Measurements from ENCODE around the gene PRKG2.
"Not testable (repeated sequence)": the region's sequence is repeated elsewhere in the genome, so short reads cannot be mapped to it uniquely, and the experiment has no call there.

PRKG2 gene

DNA sequence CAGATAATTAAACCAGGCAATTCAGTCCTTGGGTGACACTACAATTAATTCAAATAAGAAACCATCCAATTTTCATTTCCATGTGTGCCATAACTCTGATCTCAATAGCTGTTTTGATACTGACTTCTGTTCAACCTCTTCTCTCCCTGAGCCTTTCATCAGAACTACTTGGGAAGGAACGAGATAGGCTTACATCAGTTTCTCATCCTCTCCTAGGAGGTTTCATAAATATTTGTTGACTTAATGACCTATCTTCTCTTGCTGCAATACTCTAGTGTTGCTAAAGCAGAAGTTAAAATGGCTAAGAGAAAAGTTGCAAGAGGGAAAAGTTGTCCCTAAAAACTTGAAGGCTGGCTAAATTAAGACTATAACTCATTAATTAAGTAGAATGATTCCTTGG lies 41.8 kb downstream of the PRKG2 start:
- no peak overlapping the region for H3K4me3 ChIP-seq (ENCODE audit: low read depth, low read length)
- ChIA-PET CTCF (no interaction called here), POLR2A (no interaction called here)
- no peak for DNase-seq (ENCODE audit: low read depth, low spot score)
- TF ChIP-seq, protein P1, sequence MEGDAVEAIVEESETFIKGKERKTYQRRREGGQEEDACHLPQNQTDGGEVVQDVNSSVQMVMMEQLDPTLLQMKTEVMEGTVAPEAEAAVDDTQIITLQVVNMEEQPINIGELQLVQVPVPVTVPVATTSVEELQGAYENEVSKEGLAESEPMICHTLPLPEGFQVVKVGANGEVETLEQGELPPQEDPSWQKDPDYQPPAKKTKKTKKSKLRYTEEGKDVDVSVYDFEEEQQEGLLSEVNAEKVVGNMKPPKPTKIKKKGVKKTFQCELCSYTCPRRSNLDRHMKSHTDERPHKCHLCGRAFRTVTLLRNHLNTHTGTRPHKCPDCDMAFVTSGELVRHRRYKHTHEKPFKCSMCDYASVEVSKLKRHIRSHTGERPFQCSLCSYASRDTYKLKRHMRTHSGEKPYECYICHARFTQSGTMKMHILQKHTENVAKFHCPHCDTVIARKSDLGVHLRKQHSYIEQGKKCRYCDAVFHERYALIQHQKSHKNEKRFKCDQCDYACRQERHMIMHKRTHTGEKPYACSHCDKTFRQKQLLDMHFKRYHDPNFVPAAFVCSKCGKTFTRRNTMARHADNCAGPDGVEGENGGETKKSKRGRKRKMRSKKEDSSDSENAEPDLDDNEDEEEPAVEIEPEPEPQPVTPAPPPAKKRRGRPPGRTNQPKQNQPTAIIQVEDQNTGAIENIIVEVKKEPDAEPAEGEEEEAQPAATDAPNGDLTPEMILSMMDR (IDR thresholded peaks at IDR 0.05; ENCODE audit: insufficient read depth, low read length, missing control alignments), result no peak

DNA sequence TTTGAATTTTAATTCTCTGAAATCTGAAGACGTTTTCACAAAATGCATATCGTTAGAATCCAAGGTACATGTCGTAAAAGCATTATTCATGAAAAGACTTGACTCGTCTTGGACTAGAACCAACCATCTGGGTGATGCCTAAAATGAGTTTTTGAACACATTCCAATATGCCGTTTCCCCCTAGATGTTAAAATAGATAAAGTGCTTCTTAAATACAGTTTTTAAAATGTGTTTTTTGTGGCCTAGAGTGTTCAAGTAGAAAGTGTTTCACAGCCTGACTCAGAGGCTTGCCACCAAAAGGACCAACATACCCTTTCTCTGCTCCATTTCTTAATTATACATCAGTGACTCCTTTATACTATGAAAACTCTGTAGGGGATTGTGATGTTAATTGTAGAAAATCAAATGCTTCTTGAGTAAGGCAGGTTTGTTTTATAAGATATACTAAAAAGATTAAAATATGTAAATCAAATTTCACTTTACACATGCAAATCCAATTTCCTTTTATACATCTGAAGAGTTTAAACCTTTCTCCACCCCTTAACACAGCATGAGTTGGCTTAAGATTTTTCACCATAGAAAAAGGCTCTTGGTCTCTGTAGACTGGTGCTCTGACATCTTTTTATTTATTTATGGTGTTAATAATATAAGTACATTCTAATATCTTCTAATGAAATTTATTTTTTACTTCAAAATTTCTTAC lies 48.4 kb downstream of the PRKG2 start:
- DNase-seq (ENCODE audit: low read depth, low spot score), result no peak
- H3K4me3 ChIP-seq (ENCODE audit: low read depth, low read length), result no peak overlapping the region
- ChIA-PET POLR2A (no interaction called here), CTCF (no interaction called here)
- TF ChIP-seq, protein P1 (IDR thresholded peaks at IDR 0.05; ENCODE audit: insufficient read depth, low read length, missing control alignments), result no peak

DNA sequence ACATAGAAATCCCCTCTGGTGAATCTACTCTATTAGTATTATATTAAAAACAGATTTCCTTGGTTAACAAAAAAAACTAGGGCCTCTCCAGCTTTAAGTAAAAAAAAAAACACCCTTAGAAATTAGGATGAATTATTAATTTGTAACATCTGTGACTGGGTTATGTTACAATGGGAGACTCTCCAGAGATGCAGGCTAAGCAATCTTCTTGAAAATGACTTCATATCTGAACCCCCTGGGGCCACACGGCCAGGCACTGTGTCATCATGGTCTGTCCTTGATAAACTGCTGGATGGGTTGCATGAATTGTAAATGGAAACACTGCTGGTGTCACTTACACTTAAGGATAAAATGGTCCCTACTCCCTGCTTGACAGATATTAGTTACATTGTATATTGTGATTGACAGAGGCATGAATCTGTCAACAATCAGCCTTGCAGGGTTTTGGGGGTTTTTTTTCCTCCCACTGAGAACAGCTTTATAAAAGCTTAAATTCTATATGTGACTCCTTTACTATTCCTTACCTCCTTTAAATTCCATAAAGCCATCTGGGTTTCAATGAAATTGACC lies 49.1 kb downstream of the PRKG2 start:
- ChIA-PET POLR2A (no interaction called here), CTCF (no interaction called here)
- no peak for DNase-seq (ENCODE audit: low read depth, low spot score)
- no peak overlapping the region for H3K4me3 ChIP-seq (ENCODE audit: low read depth, low read length)
- TF ChIP-seq, protein P1 (IDR thresholded peaks at IDR 0.05; ENCODE audit: insufficient read depth, low read length, missing control alignments), result no peak

DNA sequence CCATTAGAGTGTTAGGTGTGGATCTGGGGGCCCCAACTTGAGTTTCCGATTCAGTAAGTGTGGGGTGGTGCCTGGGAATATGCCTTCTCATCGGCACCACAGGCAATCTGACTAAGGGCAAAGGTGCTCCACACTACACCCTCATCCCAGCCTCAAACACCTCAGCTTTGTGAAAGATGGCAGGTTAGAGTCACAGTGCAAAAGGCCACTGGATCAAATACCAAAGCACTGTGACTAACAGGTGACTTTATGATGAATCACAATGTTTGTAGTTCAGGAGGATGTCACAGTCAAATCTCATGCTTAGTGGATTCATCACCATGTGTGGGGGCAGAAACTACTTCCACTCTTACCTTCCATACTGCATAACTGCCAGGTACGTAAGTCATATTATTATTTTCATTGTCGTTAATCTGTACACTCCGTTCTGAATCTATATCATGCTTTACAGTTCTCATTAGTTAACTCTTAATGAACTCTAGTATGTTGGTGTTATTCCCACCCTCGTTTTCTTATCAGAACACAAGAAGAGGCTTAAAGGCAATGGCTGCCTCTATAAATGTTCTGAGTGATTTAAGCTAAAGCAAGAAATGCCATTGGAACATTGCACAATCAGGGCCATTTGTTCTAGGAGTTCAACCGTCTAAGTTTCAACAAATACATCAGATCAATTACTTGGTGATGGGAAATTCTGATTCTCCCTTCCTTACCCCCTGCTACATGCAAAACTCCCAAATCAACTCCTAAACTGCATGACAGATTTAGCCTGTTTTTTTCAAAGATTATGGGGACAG lies 50.2 kb downstream of the PRKG2 start:
- TF ChIP-seq, protein P1 (IDR thresholded peaks at IDR 0.05; ENCODE audit: insufficient read depth, low read length, missing control alignments), result no peak
- ChIA-PET CTCF (no interaction called here), POLR2A (no interaction called here)
- H3K4me3 ChIP-seq (ENCODE audit: low read depth, low read length), result no peak overlapping the region
- no peak for DNase-seq (ENCODE audit: low read depth, low spot score)

DNA sequence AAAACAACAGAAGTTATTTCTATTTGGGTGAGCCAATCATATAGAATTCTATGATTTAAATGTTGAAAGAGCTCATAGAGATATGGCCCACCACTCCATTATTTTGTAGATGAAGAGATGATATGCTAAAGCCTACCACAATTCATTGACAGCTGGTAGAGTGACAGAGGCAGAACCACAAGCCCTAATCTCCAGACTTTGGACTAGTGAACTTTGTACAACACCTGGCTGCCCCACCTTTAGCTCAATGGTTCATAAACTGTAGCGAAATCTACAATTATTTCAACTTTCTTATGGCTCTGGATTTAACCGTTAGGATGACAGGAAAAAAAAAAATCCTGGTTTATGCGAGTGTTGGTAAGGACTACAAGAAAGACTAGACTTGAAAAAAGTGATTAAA lies 50.9 kb downstream of the PRKG2 start:
- H3K4me3 ChIP-seq (ENCODE audit: low read depth, low read length), result no peak overlapping the region
- ChIA-PET POLR2A (no interaction called here), CTCF (no interaction called here)
- no peak for DNase-seq (ENCODE audit: low read depth, low spot score)
- TF ChIP-seq, protein P1 (IDR thresholded peaks at IDR 0.05; ENCODE audit: insufficient read depth, low read length, missing control alignments), result no peak

DNA sequence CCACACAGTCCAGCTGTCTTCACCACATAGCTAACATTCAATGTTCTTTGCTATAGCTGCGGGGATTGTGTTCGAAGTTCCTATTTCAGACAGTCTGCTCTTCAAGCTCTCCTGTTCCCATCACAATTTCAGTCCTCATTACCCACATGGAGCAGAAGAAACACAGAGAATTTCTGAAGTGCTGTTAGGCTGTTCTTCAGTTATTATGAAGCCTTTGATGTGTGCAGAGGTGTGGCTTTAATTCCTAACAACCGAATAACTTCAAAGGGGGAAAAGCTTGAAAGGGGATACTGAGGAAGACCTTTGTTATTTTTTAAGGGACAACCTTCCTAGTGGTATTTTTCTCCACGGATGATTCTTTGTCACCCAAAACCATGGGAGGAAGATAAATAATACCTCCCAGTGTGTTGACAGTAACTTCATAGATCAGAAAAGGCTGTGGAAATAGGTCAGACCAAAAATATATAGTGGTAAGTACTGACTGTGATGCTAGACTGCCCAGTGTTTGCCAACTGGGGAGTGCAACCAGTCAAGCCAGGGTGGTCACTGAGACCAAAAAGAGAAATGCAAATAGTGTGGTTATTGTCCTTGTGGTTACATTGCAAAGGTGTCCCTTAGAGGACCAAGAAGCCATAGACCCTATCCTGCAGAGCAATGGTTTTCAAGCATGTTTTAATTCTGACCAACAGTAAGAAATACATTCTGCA lies 52.1 kb downstream of the PRKG2 start:
- no peak for DNase-seq (ENCODE audit: low read depth, low spot score)
- POLR2A ChIA-PET, result no interaction called here
- CTCF ChIA-PET, result no interaction called here
- H3K4me3 ChIP-seq (ENCODE audit: low read depth, low read length), result no peak overlapping the region
- TF ChIP-seq, protein P1 (IDR thresholded peaks at IDR 0.05; ENCODE audit: insufficient read depth, low read length, missing control alignments), result no peak

DNA sequence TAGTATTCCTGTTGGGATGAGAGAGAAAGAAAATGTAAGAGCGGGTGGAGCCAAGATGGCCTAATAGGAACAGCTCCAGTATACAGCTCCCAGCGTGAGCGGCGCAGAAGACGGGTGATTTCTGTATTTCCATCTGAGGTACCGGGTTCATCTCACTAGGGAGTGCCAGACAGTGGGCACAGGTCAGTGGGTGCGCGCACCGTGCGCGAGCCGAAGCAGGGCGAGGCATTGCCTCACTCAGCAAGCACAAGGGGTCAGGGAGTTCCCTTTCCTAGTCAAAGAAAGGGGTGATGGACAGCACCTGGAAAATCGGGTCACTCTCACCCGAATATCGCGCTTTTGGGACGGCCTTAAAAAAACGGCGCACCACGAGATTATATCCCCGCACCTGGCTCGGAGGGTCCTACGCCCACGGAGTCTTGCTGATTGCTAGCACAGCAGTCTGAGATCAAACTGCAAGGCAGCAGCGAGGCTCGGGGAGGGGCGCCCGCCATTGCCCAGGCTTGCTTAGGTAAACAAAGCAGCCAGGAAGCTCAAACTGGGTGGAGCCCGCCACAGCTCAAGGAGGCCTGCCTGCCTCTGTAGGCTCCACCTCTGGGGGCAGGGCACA lies 61.2 kb downstream of the PRKG2 start:
- CTCF ChIA-PET, POLR2A ChIA-PET: not testable (repeated sequence)

More for the DNA sequence above, 61.2 kb downstream of the PRKG2 start:
- not testable (repeated sequence) for DNase-seq (ENCODE audit: low read depth, low spot score); H3K4me3 ChIP-seq (ENCODE audit: low read depth, low read length)
